Medulla oblongata (tissue), 1 donor: ENCODE data around the gene DLX1.
"Not testable (repeated sequence)": the region's sequence is repeated elsewhere in the genome, so short reads cannot be mapped to it uniquely, and the experiment has no call there.

ENCODE experiments used
- DNase-seq: peaks from one replicate; pipeline ENCODE4 v3.0.0-alpha.2; 2015; ENCODE audit errors: extremely low spot score

The DLX1 gene

DNA sequence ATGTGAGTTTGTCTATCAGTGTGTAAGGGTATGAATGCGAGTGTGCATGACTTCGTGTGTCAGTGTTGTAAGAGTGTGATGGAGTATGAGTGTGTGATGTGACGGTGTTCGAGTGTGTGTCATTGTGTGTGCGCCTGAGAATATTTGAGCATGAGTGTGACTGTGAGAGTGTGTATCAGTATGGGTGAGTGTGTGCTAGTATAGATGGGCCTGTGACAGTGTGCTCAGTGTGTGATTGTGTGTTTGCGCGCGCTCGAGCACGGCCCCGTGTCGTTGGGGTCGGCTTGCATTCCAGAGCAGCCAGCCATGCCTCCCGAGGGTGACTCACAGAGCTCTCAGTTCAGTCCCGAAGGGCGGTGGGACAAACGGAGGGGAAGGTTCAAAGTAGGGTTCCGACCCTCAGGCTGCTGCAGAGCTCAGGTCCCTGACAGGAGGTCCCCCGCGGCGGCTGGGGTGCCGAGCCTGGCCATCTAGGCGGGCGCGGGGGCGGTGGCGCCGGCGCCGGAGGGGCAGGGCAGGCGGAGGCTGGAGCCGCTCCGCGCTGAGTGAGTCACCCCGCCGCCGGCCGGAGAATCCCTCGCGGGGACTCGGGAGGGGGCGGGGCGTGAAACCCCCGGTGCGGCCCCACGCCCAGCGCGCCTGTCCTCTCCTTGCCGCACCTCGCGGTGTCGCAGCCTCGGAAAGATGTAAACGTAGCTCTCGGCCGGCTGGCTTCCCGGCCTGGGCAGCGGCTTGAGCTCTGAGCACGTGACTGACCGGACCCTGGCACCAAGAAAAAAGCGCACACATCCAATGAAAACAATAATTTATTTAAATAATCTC lies 13.6 kb downstream of the DLX1 start:
- no peak for DNase-seq

DNA sequence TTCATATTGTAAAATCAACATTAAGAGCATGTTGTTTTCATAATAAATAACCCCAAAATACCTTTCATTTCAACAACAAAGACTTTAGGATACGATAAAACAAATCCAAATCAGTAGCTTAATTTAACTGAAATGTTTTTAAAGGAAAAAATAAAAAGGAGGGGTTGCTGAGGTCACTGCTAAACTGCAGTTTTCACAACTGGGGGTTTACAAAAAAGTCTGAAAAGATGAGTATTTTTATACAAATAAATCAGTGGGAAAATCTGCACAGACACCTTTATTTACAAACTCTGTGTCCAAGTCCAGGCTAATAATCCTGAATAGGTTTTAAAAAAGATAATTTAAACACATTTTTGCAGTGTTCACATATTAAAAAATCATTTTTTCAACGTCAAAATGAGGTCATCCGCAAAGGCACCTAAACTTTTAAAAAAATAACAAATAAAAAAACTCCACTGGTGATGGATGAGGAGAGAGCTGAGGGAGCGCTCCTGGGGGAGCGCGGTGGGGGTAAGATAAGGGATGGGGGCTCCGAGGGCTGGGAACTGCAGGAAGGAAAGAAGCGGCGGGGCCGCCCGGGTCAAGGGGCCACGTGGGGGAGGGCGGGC lies 14.3 kb downstream of the DLX1 start:
- no peak for DNase-seq

DNA sequence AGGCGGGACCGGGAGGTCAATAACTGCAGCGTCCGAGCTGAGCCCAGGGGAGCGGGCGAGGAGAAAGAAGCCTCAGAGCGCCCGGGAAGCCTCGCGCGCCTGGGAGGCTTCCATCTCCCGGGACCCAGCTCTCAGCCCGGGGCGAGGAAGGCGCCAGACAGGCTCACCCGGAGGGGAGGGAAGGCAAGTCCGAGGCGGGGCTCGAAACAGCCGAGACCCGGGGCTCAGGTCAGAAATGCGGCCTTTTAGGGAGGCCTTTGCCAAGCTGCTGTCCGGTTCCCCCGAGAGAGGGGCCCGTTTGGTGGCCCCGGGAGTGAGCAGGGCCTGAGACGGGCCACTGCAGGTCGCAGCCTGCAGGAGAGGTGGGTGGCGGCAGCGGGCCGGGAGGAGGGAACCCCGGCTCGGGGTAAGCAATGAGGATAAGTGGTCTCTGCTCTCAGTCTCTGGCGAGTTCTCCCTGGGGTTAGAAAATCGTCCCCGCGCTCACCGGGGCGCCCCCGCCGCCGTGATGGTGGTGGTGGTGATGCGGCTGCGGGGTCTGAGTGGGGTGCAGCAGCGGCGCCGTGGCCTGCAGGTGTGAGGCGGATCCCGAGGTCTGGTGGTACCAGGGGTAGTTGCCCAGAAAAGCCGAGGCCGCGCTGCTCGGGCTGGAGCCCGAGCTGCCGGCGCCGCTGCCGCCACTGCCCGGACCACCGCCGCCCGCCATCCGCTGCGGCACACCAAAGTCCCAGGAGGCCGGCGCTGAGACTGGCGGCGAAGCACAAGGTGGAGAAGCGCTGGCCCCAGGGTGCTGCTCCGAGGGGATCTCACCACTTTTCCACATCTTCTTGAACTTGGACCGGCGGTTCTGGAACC lies 15.0 kb downstream of the DLX1 start:
- DNase-seq, result no peak

DNA sequence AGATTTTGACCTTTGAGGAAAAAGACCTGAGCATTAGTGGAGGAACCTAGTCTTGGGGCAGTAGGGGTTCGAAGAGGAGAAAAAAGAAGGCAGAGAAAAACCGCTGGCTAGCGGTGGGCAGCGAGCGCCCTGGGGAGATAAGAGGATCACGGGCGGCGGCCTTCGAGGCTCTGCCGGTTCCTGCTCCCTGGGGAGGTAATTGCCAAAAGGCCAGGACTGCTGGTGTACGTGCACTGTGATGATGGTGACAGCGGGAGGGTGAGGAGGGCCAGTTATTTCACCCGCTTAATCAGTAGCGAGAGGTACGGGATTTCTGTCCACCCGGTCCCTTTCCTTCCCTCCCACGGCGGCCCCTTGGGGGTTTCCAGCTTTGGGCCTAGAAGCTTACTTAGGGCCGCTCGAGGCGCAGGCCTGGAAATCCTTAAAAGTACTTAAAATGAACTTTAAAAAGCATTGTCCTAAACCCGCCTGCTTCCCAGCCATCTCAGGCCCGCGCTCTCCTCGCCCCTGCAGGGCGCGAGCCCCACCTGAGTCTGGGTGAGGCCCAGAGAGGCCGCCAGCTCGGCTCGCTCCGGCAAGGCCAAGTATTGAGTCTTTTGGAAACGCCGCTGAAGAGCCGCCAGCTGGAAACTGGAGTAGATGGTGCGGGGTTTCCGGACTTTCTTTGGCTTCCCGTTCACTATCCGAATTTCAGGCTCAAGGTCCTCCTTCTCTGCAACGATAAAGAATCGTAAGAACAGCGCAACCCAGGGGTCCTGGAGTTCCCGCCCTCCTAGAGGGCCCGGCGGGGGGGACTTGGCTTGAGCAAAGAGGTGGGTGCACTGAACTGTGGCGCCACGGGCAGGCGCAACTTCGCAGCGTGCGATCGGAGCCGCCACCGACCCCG lies 15.9 kb downstream of the DLX1 start:
- no peak for DNase-seq

DNA sequence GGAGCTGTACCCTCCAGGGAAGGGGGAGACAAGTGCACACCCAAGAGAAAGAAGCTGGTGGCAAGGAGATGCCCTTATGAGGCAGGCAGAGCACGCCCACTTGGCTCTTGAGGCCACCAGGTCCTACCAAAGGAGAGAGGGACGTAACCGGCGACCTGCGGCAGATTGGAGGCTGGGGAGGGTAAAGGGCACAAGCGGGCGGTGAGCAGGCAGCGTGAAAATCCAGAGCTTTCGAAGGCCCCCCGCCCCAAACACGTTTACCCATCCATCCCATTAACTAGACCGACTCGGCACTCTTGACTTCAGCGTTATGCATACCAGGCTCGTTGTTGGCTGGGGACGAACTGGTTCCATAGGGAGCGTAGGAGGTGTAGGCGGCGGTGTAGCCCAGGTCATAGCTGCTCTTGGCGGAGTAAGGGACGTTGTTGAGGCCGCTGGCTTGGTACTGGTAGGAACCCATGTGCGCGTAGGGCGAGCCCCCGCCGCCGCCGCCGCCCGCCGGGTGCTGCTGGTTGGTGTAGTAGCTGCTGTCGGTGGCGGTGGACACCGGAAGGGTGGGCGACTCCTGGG lies 16.6 kb downstream of the DLX1 start:
- no peak for DNase-seq

DNA sequence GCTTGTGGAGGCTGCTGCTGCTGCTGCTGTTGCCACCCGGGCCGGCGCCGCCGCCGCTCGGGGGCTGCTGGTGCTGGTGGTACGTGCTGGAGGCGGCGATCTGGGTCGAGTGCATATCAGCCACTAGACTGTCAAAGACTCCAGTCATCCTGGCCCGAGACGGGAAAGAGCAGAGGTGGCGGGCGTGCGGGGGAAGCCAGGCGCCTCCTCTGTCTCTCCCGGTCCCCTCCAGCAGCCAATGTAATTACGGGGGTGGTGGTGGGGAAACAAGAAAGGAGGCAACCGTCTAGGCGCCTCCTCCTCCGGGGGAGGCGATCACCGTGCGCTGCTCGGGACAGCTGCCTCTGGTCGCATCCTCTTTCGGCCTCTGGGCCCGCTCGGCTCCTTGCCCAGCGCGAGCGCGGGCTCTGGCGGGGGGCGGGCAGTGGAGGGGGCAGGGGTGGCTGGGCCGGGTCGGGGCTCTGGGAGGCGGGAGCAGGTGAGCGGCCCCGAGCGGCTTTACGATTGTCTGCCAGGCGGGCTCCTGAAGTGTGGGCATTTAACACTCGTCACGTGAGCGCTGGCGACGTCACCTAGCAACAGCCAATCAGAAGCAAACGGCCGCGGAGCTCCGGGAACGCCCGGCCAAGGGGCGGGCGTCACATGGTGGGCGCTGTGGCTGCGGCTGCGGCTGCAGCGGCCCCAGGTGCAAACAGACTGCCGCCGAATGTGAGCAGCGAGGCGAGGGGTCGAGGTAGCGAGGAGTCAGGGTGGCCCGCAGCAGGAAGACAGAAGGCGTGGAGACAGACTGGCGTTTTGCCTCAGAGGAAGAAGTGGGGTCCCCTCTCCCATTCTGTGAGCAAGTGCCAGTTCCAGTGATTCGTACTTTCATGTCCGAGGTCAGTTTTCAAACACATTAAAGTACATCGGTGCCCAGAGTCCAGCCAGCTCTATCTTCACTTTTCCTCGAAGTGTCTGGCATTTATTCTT lies 17.4 kb downstream of the DLX1 start, which contains the start of gene DLX2:
Gene DLX2 (minus strand): TSS at position 510 of the 969 bp plus-strand sequence. CDS start 362 bp downstream, at position 148.
- no peak for DNase-seq

DNA sequence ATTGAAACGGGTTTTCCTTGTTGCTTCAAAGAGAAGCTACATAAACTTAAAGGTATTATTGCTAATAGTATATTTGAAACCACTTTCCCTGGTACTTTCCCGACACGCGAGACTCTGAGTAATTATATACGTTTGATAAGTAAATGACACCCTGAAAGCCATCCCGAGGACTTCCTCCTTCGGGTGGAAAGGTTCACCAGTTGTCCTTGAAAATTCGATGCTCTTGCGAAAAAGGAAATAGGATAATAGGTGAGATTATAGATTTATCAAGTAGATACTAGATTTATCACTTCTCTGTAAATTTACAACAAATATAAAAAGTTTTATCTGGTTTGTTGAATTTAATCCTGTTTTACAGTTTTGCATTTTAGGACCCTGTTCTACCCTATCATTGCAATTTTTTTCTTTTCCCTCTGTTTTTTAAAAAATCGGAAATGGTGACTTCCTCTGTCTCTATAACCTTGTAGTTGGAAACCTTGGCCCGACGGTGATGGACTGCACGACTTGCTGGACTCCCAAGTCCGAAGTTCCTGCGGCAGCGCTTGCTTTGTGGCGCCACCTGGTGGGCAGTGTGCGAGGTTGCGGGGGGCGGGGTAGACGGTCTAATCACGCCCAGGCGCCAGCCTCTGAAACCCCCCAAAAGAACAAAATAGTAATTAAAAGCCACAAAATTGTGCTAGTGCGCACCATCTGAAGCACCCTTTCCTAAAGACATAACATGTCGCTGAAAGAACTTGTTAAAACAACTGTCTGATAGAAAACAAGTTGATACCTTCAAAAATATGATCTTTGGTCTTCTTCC lies 18.4 kb downstream of the DLX1 start:
- peak; percentile 81 for DNase-seq

DNA sequence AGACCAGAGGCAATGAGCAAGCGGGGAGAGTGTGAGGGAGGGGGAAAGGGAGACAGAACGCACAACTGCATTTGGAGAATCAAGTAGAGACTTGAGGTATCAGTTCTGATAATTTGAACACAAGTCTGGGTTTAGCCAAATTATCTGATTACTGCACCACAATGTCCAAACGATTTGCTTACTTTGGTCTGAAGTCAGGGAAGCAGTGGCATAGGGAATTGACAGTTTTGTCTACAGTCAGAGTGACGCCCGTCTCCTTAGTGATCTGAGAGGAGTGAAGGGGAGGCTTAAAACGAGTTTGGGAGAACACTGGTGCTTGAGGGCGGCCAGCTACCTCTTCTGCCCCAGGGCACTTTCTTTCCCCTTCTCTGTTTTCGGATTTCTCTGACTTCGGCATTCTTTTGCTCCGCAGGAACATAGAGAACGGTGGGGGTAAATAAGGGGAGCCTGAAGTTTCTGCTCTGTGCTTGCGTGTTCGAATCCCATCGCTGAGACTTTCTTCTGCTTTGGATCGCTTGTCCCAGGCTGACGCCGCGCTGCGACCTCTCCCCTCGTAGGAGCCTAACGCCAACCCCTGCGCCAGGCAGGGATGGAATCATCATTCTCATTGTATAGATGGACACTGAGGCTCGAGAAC lies 20.3 kb downstream of the DLX1 start:
- no peak for DNase-seq

DNA sequence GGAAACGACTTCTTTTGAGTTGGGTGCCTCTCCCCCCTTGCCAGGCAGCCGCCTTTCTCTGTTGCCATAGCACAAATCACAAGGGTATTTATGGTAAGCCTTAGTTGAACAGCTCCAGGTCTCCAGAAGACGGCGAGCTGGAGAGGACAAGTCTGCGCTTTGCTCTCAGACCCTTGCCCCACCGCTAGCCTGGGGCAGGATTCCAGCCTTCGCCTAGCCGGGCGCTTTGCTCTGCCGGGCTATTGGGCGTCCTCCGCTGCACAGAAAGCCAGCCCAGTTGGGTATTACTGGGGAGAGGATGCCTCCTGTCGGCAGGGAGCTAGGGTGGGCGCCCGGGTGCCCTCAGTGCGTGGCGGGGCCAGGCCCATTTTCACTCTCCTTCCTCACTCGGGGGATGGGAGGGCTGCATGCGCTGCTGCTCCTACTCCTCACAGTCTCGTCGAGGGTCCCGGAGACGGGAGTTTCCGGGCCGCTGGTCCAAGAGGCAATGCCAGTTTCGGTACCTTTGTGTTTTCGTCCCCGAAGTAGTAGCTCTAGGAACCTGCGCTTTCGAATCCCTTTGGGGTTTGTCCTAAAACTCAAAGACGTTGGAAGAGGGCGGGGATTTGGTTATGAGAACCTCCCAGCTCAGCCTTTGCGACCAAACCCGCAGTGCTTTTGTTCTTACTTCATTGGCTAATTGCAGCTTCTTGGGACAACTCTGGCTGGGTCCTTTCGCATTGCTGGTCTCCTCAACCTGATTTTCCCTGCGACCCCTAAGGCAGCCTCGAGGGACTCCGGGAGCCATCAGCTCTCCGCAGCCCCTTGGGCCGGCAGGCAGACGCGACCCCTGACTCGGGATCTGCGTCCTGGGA lies 21.0 kb downstream of the DLX1 start:
- DNase-seq, result no peak

DNA sequence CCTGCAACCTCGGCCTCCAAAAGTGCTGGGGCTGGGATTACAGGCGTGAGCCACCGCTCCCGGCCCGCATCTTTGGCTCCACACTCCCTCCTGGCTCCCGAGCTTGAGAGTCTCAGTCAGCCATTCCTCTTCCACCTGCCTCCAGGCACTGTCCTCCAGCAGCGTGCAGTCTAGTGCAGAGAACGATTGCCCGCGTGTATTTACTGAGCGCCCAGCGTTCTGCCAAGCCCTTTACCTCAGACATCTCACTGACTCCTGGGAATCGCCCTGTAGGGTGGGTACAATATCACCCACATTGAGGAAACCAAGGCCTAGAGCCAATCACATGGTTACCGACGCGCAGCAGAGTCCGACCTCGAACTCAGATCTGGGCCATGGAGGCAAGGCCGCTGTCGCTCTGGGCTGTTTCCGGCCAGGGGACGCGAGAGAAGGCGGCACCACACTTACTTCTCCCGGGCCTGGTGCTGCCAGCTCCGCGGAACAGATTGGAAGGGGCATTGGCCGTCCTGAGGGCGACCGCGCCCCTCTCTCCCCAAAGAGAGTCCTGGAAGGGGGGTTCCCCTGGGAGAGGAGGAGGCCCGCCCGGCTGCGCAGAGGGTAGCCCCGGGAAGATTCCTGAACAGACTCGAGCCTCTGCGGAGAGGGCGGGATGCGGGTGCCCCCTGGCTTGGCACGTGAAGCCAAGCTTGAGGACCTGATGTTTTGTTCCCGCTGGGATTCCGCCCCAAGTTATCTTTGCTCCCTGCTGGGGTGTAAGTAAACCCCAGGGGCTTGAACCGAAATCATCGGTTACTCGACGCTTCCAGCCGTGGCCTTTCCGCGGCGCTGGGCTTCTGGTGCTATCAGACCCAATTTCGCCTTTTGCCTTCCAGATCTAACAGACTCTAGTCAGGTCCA lies 22.6 kb downstream of the DLX1 start:
- no peak for DNase-seq

DNA sequence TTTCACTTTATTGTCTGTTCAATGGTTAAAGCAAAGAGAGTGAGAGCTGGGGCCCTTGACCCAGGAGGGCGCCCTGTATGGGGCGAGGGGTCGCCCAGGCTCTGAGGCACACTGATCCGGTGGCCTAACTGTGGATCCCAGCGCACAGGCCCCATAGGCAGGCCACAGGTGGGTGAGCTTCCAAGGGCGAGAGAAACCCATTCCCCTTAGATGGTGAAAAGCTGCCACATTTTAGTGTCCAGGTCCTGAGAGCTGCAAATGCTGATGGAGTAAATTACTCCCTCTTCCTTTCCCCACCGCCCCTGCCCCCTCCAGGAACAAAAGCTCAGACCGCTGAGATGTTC lies 23.3 kb downstream of the DLX1 start:
- DNase-seq, result no peak

DNA sequence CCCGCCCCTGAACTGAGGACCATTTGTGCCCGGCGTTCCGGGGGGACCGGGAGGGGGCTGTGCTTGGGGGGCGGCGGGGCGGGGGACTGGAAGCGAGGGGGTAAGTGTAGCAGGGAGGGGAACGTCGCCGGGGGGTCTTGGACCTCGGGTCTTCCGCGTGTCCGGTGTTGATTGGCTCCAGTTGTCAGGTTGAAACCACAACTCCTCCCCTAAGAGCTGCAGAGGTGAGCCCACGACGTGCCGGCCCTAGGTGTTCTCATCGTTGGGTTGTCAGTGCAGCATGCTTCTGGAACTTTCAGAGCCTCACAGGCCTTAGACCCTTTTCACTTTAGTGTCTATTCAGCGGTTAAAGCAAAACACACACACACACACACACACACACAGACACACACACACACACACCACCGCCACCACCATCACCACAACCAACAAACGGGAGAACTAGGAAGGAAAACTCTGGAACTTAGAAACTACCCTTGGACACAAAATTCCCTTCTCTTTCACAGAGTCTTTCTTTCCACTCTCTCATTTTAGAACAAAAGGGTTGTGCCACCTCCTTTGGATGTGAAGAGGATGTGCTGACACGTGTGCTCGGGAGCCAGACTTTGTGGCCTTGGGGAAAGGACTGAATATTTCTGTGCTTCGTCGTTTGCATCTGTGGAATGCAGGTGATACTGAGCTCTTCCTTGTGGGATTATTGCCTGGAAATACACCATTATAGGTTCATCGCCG lies 24.1 kb downstream of the DLX1 start:
- DNase-seq, result no peak

DNA sequence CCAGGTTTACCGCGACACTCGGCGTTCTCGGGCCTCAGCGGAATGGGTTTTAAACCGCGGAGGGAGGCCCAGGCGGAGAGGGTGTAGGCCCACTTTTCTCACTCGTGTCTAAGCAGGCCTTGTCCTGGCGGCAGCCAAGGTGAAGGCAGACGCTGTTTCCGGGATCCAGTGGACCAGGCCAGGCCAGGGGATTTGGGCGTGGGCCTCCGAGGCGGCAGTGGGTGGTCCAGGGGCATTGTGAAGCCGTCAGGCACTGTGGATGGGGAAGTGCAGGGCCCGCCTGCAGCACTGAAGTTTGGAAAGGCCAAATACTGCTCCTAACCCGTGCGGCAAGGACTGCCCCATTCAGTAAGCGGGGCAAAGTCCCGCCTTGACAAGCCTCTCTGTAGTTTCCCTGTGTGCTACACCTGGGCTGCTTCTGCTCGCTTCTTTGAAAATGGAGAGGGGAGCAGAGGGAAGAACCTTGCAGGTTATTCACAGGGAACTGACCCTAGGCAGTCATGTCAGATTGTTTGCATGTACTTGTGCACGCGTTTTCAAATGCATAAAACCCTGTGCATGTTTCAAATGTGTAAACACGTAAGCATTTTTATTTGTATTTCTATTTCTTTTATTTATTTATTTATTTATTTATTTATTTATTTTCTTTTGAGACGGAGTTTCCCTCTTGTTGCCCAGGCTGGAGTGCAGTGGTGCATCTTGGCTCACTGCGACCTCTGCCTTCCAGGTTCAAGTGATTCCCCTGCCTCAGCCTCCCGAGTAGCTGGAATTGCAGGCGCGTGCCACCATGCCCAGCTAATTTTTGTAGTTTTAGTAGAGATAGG lies 24.9 kb downstream of the DLX1 start:
- no peak for DNase-seq

DNA sequence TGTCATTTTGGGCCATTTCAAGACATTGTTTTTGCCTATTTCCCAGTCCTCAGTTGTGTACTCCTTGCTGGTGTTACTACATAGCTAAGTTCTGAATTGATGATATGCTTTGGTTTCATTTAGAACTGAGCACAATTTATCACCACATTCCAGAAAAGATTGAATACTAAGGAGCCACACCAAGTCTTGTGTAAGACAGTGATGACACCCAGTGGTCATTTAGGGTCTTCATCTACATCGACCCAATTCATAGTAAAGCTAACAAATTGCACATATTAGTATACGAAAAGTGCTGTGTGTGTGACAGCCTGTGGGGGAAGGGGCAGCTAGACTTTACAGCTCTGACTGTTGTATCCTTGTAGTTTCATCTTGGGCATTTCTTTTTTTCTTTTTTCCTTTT lies 28.3 kb downstream of the DLX1 start:
- peak; percentile 63 for DNase-seq

DNA sequence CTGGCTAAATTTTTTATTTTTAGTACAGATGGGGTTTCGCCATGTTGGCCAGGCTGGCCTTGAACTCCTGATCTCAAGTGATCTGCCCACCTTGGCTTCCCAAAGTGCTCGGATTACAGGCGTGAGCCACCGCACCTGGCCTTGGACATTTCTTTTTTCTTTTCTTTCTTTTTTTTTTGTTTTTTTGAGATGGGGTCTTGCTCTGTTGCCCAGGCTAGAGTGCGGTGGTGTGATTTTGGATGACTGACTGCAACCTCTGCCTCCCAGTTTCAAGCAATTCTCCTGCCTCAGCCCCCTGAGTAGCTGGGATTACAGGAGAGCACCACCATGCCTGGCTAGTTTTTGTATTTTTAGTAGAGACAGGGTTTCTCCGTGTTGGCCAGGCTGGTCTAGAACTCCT lies 28.9 kb downstream of the DLX1 start:
- DNase-seq, result not testable (repeated sequence)
